ENCODE measurements around the gene ITPK1.

GRCh38 chr14:93142854-93143652, 27.3 kb upstream of the ITPK1 start:
- no peak for TF ChIP-seq CTCF (IDR thresholded peaks at IDR 0.05)
- TF ChIP-seq EP300 (IDR thresholded peaks at IDR 0.05; ENCODE audit: low read depth), result no peak

Measured in transverse colon (tissue), 3 donors.